SK-N-SH (cell line): Measurements from ENCODE around the gene LIPT1. TPM values are rescaled to one million over a fixed set of nuclear protein-coding genes. Genes with fewer than 3 reads are reported as not detected.
A peak's percentile ranks its signal among the peaks of the same experiment; 100 is the strongest.

Experiments
- CTCF ChIA-PET: fragments of 300-600, 350-600 bp; formaldehyde crosslinking; extraction: SDS; loops from one replicate; lab custom pipeline; 2021; lab: Yijun Ruan, JAX
- POLR2A ChIA-PET: fragments of 350-600 bp; sonication (Branson Sonifier 250); formaldehyde crosslinking; extraction: SDS; loops from one replicate; lab custom pipeline; 2020; ENCODE audit warnings: antibody characterized with exemption, inconsistent platforms; lab: Yijun Ruan, JAX
- DNase-seq: peaks from one replicate; pipeline ENCODE4 v3.0.0; 2012
- H2AFZ ChIP-seq: fragments of 200-600 bp; sonication (generic); 2 replicates; pipeline ENCODE4 v1.8.1; 2016; ENCODE audit warnings: antibody characterized with exemption, mild to moderate bottlenecking, low read depth
- H3F3A ChIP-seq: fragments of 200-600 bp; sonication (generic); replicated peaks from 2 replicates; pipeline ENCODE3; 2016; ENCODE audit warnings: antibody characterized with exemption, mild to moderate bottlenecking; ENCODE audit not compliant: insufficient read depth
- H3K27ac ChIP-seq, 2 experiments: fragments of 200-500 bp in 1 of 2; fragments of 200-600 bp in 1 of 2; sonication (Bioruptor generic) in 1 of 2; sonication (generic), shearing (Covaris generic) in 1 of 2; 2 replicates each; pipeline versions ENCODE4 v1.5.1 to v1.6.1; 2014 to 2016; ENCODE audit warnings: low read depth in 2 of 2, inconsistent platforms in 1 of 2, low read length in 1 of 2, mild to moderate bottlenecking in 1 of 2, mixed read lengths in 1 of 2
- H3K27me3 ChIP-seq: fragments of 200-600 bp; sonication (generic), shearing (Covaris generic); 2 replicates; pipeline ENCODE4 v1.6.1; 2016; ENCODE audit warnings: mixed run types; ENCODE audit not compliant: insufficient read depth
- H3K36me3 ChIP-seq, 2 experiments: fragments of 200-500 bp in 1 of 2; fragments of 200-600 bp in 1 of 2; sonication (Bioruptor generic) in 1 of 2; sonication (generic) in 1 of 2; replicated peaks in 1 of 2; 2 replicates each; pipeline versions ENCODE3 to v1.5.1; 2014 to 2016; ENCODE audit warnings: low read length in 1 of 2, mild to moderate bottlenecking in 1 of 2; ENCODE audit not compliant: insufficient read depth in 2 of 2, control insufficient read depth in 1 of 2
- H3K4me1 ChIP-seq, 2 experiments: fragments of 200-500 bp in 1 of 2; fragments of 200-600 bp in 1 of 2; sonication (Bioruptor generic) in 1 of 2; sonication (generic), shearing (Covaris generic) in 1 of 2; 2 replicates each; pipeline versions ENCODE4 v1.5.1 to v1.6.1; 2014 to 2016; ENCODE audit warnings: low read depth in 1 of 2, low read length in 1 of 2, mixed run types in 1 of 2; ENCODE audit not compliant: insufficient read depth in 2 of 2, control insufficient read depth in 1 of 2
- H3K4me2 ChIP-seq: fragments of 200-600 bp; sonication (generic), shearing (Covaris generic); 2 replicates; pipeline ENCODE4 v1.6.1; 2017; ENCODE audit warnings: mixed run types
- H3K4me3 ChIP-seq, 2 experiments: fragments of 200-500 bp in 1 of 2; fragments of 200-600 bp in 1 of 2; sonication (Bioruptor generic) in 1 of 2; sonication (generic), shearing (Covaris generic) in 1 of 2; 2 replicates each; pipeline versions ENCODE4 v1.5.1 to v1.8.1; 2014 to 2016; ENCODE audit warnings: low read depth in 2 of 2, inconsistent platforms in 1 of 2, low read length in 1 of 2, mild to moderate bottlenecking in 1 of 2, mixed read lengths in 1 of 2, moderate library complexity in 1 of 2
- H3K79me2 ChIP-seq: fragments of 200-600 bp; sonication (generic); 2 replicates; pipeline ENCODE4 v1.8.1; 2017; ENCODE audit warnings: mild to moderate bottlenecking; ENCODE audit not compliant: insufficient read depth
- H3K9ac ChIP-seq: fragments of 200-600 bp; sonication (generic); 2 replicates; pipeline ENCODE4 v1.6.1; 2017; ENCODE audit warnings: mixed run types
- H3K9me2 ChIP-seq: fragments of 200-600 bp; sonication (generic); 2 replicates; pipeline ENCODE4 v1.6.1; 2017; ENCODE audit warnings: mixed run types
- H3K9me3 ChIP-seq: fragments of 200-600 bp; sonication (generic); 2 replicates; pipeline ENCODE4 v1.6.1; 2017; ENCODE audit warnings: mixed run types, mild to moderate bottlenecking, moderate library complexity
- H4K20me1 ChIP-seq: fragments of 200-600 bp; sonication (generic); 2 replicates; pipeline ENCODE4 v1.6.1; 2017; ENCODE audit warnings: mild to moderate bottlenecking, mixed run types; ENCODE audit not compliant: insufficient read depth
- CHD2 ChIP-seq: fragments of 150-350 bp; IDR thresholded peaks from 2 replicates; pipeline ENCODE4 v1.6.1; 2018; ENCODE audit warnings: low read length; ENCODE audit not compliant: partially characterized antibody
- CTCF ChIP-seq: fragments of 200-600 bp; sonication (generic); IDR thresholded peaks from 2 replicates; pipeline ENCODE4 v1.6.1; 2017; ENCODE audit warnings: antibody characterized with exemption, mild to moderate bottlenecking, moderate library complexity
- FOSL2 ChIP-seq: IDR thresholded peaks from 2 replicates; pipeline ENCODE4 v1.4.0; 2012; ENCODE audit warnings: low read depth, mild to moderate bottlenecking, moderate library complexity, borderline replicate concordance
- FOXJ3 ChIP-seq: sonication (generic); formaldehyde crosslinking; IDR thresholded peaks from 2 replicates; pipeline ENCODE4 v1.5.1; 2020; ENCODE audit warnings: mild to moderate bottlenecking, missing genetic modification reagents
- GATA2 ChIP-seq: sonication (generic); formaldehyde crosslinking; IDR thresholded peaks from 2 replicates; pipeline ENCODE4 v1.5.0; 2020; ENCODE audit warnings: mild to moderate bottlenecking, missing genetic modification reagents
- IRF3 ChIP-seq: fragments of 150-350 bp; IDR thresholded peaks from 2 replicates; pipeline ENCODE4 v1.6.1; 2016; ENCODE audit warnings: mild to moderate bottlenecking, low read depth, low read length
- JUND ChIP-seq: IDR thresholded peaks from 2 replicates; pipeline ENCODE4 v1.4.0; 2012
- POLR2AphosphoS5 ChIP-seq: IDR thresholded peaks from 2 replicates; pipeline ENCODE4 v1.6.1; 2012; ENCODE audit warnings: low read depth, low read length
- RAD21 ChIP-seq: IDR thresholded peaks from 2 replicates; pipeline ENCODE4 v1.6.1; 2012; ENCODE audit warnings: mild to moderate bottlenecking, low read length
- RFX5 ChIP-seq: IDR thresholded peaks from 2 replicates; pipeline ENCODE4 v1.6.1; 2012; ENCODE audit warnings: mild to moderate bottlenecking, improper control_type of control experiment, low read length
- ZBTB33 ChIP-seq: IDR thresholded peaks from 2 replicates; pipeline ENCODE4 v1.4.0; 2012; ENCODE audit warnings: low read depth, borderline replicate concordance
- WGBS: methylation state at CpG from one replicate; pipeline ENCODE4 v1.1.6; 2017; ENCODE audit warnings: low lambda C conversion rate; 5-methylcytosine and 5-hydroxymethylcytosine counted together
- polyA plus RNA-seq, 3 experiments: library from polyadenylated mRNA; depleted of rRNA; stranded (reverse); fragments of >200 nt; gene quantifications; 2 replicates each; pipeline ENCODE4 v1.2.3, GENCODE V29; 2012

LIPT1 gene
- polyA plus RNA-seq, 1 of the 3 experiments (the other 2 are of a cell fraction), result 5.4 TPM

GRCh38 chr2:99180755-99181623, 26.2 kb downstream of the LIPT1 start, which contains the start of the genes MITD1 and MRPL30 (continued):
- 0 out of 2 replicates have a peak, but pooled peaks have one; percentile 26 for TF ChIP-seq IRF3
- TF ChIP-seq GATA2, result no peak
- TF ChIP-seq FOSL2, result peak; percentile 14; the same call in 1 of the 2 replicates
- TF ChIP-seq JUND, result no peak
- no peak for TF ChIP-seq CTCF
- TF ChIP-seq CHD2, result peak; percentile 96
- TF ChIP-seq POLR2AphosphoS5, result peak; percentile 96
- 0 out of 2 replicates have a peak, but pooled peaks have one; percentile 62 for TF ChIP-seq RFX5
- TF ChIP-seq ZBTB33, result peak; percentile 57; the same call in 1 of the 2 replicates

GRCh38 chr2:99181624-99182000, 26.8 kb downstream of the LIPT1 start:
- CTCF ChIA-PET, result interaction anchor here (0.6 to 1.0 kb wide), 4 partner anchors 27 to 367 kb away, joined by 3 to 6 read pairs (median 4); partner anchors contain the start of genes EIF5B, LIPT1 and TSGA10

More at GRCh38 chr2:99181624-99182000, 26.8 kb downstream of the LIPT1 start:
- peaks cover 89% of the 10 kb centered on the region for H3K79me2 ChIP-seq
- POLR2A ChIA-PET, result interaction anchor here (0.6 to 2.0 kb wide), 2 partner anchors 41 to 153 kb away, joined by 3 to 8 read pairs; partner anchors contain the start of gene C2orf15
- H3K4me2 ChIP-seq, result peak overlapping the region; percentile 88
- peak overlapping the region; percentile 71 for H2AFZ ChIP-seq
- no peaks in the 10 kb centered on the region for H3K9me3 ChIP-seq
- H3K9me2 ChIP-seq, result no peaks in the 10 kb centered on the region
- peak overlapping the region; percentile 89 to 95 for H3K4me3 ChIP-seq
- peaks cover 10% of the 10 kb centered on the region; the same call in 1 of the 2 replicates for H4K20me1 ChIP-seq
- WGBS, result 2% methylated on average over 4 of the region's 4 CpGs
- H3K4me1 ChIP-seq, result peaks cover 0 to 16% of the 10 kb centered on the region in 2 experiments; a peak in 2 of 4 replicates
- H3K27ac ChIP-seq, result peak overlapping the region; percentile 69 to 91
- no peaks in the 10 kb centered on the region for H3K27me3 ChIP-seq
- peaks cover 5% of the 10 kb centered on the region for H3F3A ChIP-seq
- H3K9ac ChIP-seq, result peak overlapping the region; percentile 80
- H3K36me3 ChIP-seq, result peaks cover 0 to 3% of the 10 kb centered on the region in 2 experiments
- no peak for TF ChIP-seq FOXJ3
- TF ChIP-seq RAD21, result no peak
- TF ChIP-seq, all 33 proteins: peak for 0
- peak; percentile 30 for DNase-seq
